LHCN-M2 (cell line): ENCODE data around the gene PPARG. TPM values are rescaled to one million over a fixed set of nuclear protein-coding genes. Genes with fewer than 3 reads are reported as not detected.

Experiments
- DNase-seq: peaks from one replicate; pipeline ENCODE4 v3.0.0-alpha.2; 2012; ENCODE audit warnings: low read depth
- total RNA-seq: library from RNA; depleted of rRNA; stranded (reverse); fragments of >200 nt; gene quantifications from 2 replicates; pipeline ENCODE4 v1.2.3, GENCODE V29; 2014; rRNA removed

PPARG gene
- total RNA-seq, 1 experiment from 2014 or later = 8.8 TPM

DNA sequence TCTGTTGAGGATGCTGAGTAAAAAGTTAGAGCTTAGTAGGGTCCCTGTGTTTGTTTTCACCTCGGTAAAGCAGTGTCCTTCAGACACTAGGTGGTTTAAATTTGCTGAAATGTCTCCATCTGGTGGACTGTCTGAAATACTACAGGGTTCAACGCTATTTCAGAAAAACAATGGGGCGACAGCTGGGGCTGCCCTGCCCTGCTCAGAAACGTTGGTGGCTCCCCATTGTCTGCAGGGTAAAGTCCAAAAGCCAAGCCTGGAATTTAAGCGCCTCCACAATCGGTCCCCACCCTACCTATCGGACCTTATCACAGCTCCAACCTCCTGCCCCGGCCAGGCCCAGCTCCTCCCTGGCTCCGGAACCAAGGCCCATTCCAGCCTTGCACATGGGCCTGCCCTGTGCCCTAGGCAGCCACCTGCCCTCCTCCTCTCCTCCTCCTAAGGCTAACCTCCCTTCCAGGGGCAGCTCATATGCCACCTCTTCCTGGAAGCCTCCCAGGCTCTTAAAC is 191.1 kb downstream of the PPARG start:
- DNase-seq = peak; percentile 66

DNA sequence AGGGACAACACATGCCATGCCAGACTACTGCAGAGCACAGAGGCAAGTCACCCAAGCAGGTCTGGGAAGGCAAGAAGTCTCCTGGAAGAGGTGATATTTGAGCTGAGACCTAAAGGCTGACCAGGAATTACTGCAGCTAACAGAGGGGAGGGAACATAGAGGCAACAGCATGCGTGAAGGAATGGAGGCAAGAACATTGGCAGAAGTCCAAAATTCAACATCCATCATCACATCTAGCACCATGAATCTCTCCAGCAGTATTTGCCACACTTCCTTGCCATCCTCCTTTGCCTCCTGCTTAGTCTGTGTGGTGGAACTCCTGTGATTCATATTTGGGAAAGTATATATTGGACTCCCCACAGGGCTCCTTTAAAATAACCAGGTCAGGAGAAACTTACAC is 194.5 kb downstream of the PPARG start:
- no peak for DNase-seq

DNA sequence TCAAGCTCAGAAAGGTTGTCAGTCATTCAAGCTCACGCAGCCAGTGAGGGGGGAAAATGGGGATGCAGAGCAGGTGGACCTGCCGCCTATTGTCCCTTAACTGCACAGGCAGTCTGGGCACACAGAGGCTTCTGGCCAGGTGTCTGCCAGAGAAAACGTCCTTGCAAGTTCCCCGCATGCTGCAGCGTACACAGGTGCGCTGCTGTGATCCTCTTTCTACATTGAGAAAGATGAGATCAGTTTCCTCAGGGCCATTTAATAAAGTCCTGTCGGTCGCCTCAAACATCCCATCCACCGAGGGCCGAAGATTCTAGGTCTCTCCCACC is 195.0 kb downstream of the PPARG start:
- DNase-seq = no peak

Other genes with a start within 250 kb of the PPARG start
- 0.46 and 0.51 TPM in 2 replicates for gene TIMP4, start 130.2 kb upstream of the PPARG start, total RNA-seq
- gene TSEN2, start 195.4 kb downstream of the PPARG start, total RNA-seq = 14.6 and 17.9 TPM in 2 replicates